HEK293 (cell line): ENCODE results near the gene PCDHGA5.
"Not testable (repeated sequence)": the region's sequence is repeated elsewhere in the genome, so short reads cannot be mapped to it uniquely, and the experiment has no call there.

Experiments used
- CTCF ChIA-PET: fragments of 350-600 bp; formaldehyde crosslinking; extraction: SDS; loops from one replicate; lab custom pipeline; 2021; ENCODE audit warnings: antibody characterized with exemption; lab: Yijun Ruan, JAX
- POLR2A ChIA-PET: fragments of 300-600 bp; formaldehyde crosslinking; extraction: SDS; loops from one replicate; lab custom pipeline; 2020; ENCODE audit warnings: antibody characterized with exemption, inconsistent platforms; lab: Yijun Ruan, JAX
- H3K27ac ChIP-seq: fragments of 200-500 bp; sonication (Bioruptor generic); 2 replicates; pipeline ENCODE4 v1.5.1; 2014; ENCODE audit warnings: low read depth, low read length, control low read depth, inconsistent platforms; ENCODE audit errors: extremely low read depth
- H3K36me3 ChIP-seq, 2 experiments: fragments of 200-500 bp in 1 of 2; sonication (Bioruptor generic) in 1 of 2; 1 replicate in 1 of 2; 2 replicates in 1 of 2; pipeline ENCODE4 v1.5.1; 2014 to 2017; ENCODE audit warnings: inconsistent platforms in 2 of 2, low read length in 2 of 2; ENCODE audit not compliant: control insufficient read depth in 2 of 2, insufficient read depth in 1 of 2
- H3K4me1 ChIP-seq: fragments of 200-500 bp; sonication (Bioruptor generic); 2 replicates; pipeline ENCODE4 v1.5.1; 2014; ENCODE audit warnings: mild to moderate bottlenecking, low read length, inconsistent platforms; ENCODE audit not compliant: control insufficient read depth, insufficient read depth
- H3K4me3 ChIP-seq: 2 replicates; pipeline ENCODE4 v1.5.1; 2011; ENCODE audit warnings: low read depth, mild to moderate bottlenecking, control low read depth, low read length, moderate library complexity
- H3K9me3 ChIP-seq: fragments of 200-500 bp; sonication (Bioruptor generic); 2 replicates; pipeline ENCODE4 v1.5.1; 2014; ENCODE audit warnings: low read depth, low read length, inconsistent platforms; ENCODE audit not compliant: control insufficient read depth, insufficient read depth
- GLIS1 ChIP-seq: fragments of 450-650 bp; formaldehyde crosslinking; IDR thresholded peaks from 2 replicates; pipeline ENCODE4 v1.5.1; 2016; ENCODE audit warnings: missing biosample characterization, missing genetic modification characterization
- HOXC10 ChIP-seq: sonication (generic); formaldehyde crosslinking; IDR thresholded peaks from 2 replicates; pipeline ENCODE4 v1.8.1; 2023; ENCODE audit warnings: mild to moderate bottlenecking, missing genetic modification reagents
- KLF7 ChIP-seq: fragments of 450-650 bp; formaldehyde crosslinking; IDR thresholded peaks from 2 replicates; pipeline ENCODE4 v1.5.1; 2016; ENCODE audit warnings: missing biosample characterization, missing genetic modification characterization, borderline replicate concordance
- PRDM1 ChIP-seq: fragments of 450-650 bp; formaldehyde crosslinking; IDR thresholded peaks from 2 replicates; pipeline ENCODE4; 2016; ENCODE audit warnings: missing biosample characterization, missing genetic modification characterization
- SP2 ChIP-seq: fragments of 450-650 bp; formaldehyde crosslinking; IDR thresholded peaks from 2 replicates; pipeline ENCODE4 v1.5.1; 2016; ENCODE audit warnings: missing biosample characterization, missing genetic modification characterization
- ZBTB1 ChIP-seq: fragments of 450-650 bp; formaldehyde crosslinking; IDR thresholded peaks from 2 replicates; pipeline ENCODE4 v1.5.1; 2016; ENCODE audit warnings: missing biosample characterization, missing genetic modification characterization
- ZBTB17 ChIP-seq: fragments of 450-650 bp; formaldehyde crosslinking; IDR thresholded peaks from 2 replicates; pipeline ENCODE4 v1.5.1; 2016; ENCODE audit warnings: missing biosample characterization, missing genetic modification characterization
- ZBTB8A ChIP-seq: fragments of 450-650 bp; formaldehyde crosslinking; IDR thresholded peaks from 2 replicates; pipeline ENCODE4 v1.5.1; 2016; ENCODE audit warnings: missing biosample characterization, missing genetic modification characterization
- ZFP37 ChIP-seq: fragments of 450-650 bp; formaldehyde crosslinking; IDR thresholded peaks from 2 replicates; pipeline ENCODE4 v1.5.1; 2016; ENCODE audit warnings: missing biosample characterization, missing genetic modification characterization
- ZNF138 ChIP-seq: fragments of 450-650 bp; formaldehyde crosslinking; IDR thresholded peaks from 2 replicates; pipeline ENCODE4 v1.5.1; 2016; ENCODE audit warnings: missing biosample characterization, missing genetic modification characterization, borderline replicate concordance
- ZNF157 ChIP-seq: fragments of 450-650 bp; formaldehyde crosslinking; IDR thresholded peaks from 2 replicates; pipeline ENCODE4 v1.5.1; 2016; ENCODE audit warnings: missing biosample characterization, missing genetic modification characterization
- ZNF2 ChIP-seq: fragments of 450-650 bp; formaldehyde crosslinking; IDR thresholded peaks from 2 replicates; pipeline ENCODE4 v1.5.1; 2016; ENCODE audit warnings: missing biosample characterization, missing genetic modification characterization
- ZNF335 ChIP-seq: fragments of 450-650 bp; formaldehyde crosslinking; conservative IDR thresholded peaks from 2 replicates; pipeline ENCODE4 v1.5.1; 2016; ENCODE audit warnings: missing biosample characterization, missing genetic modification characterization
- ZNF501 ChIP-seq: fragments of 450-650 bp; formaldehyde crosslinking; IDR thresholded peaks from 2 replicates; pipeline ENCODE4 v1.5.1; 2016; ENCODE audit warnings: missing biosample characterization, missing genetic modification characterization
- ZNF521 ChIP-seq: fragments of 450-650 bp; formaldehyde crosslinking; IDR thresholded peaks from 2 replicates; pipeline ENCODE4 v1.5.1; 2017; ENCODE audit warnings: missing biosample characterization, mild to moderate bottlenecking, missing genetic modification characterization
- ZNF610 ChIP-seq: fragments of 450-650 bp; formaldehyde crosslinking; IDR thresholded peaks from 2 replicates; pipeline ENCODE4 v1.5.1; 2016; ENCODE audit warnings: missing biosample characterization, missing genetic modification characterization, borderline replicate concordance
- ZNF654 ChIP-seq: fragments of 450-650 bp; formaldehyde crosslinking; IDR thresholded peaks from 2 replicates; pipeline ENCODE4 v1.5.1; 2016; ENCODE audit warnings: low read depth, missing biosample characterization, missing genetic modification characterization
- ZNF658 ChIP-seq: fragments of 450-650 bp; formaldehyde crosslinking; IDR thresholded peaks from 2 replicates; pipeline ENCODE4; 2016; ENCODE audit warnings: missing biosample characterization, missing genetic modification characterization
- ZNF768 ChIP-seq: fragments of 450-650 bp; formaldehyde crosslinking; IDR thresholded peaks from 2 replicates; pipeline ENCODE4 v1.5.1; 2018; ENCODE audit warnings: missing biosample characterization, mild to moderate bottlenecking, missing genetic modification characterization
- TF ChIP-seq, protein P1 (sequence below): fragments of 450-650 bp; formaldehyde crosslinking; conservative IDR thresholded peaks from 2 replicates; pipeline ENCODE4 v1.5.1; 2016; ENCODE audit warnings: low read depth, missing biosample characterization, missing genetic modification characterization
- TF ChIP-seq, protein P2 (sequence below): fragments of 450-650 bp; formaldehyde crosslinking; IDR thresholded peaks from 2 replicates; pipeline ENCODE4 v1.5.1; 2016; ENCODE audit warnings: missing biosample characterization, missing genetic modification characterization
- TF ChIP-seq, protein P3 (sequence below): fragments of 450-650 bp; formaldehyde crosslinking; IDR thresholded peaks from 2 replicates; pipeline ENCODE4 v1.5.1; 2016; ENCODE audit warnings: missing biosample characterization, missing genetic modification characterization

Gene PCDHGA5

DNA sequence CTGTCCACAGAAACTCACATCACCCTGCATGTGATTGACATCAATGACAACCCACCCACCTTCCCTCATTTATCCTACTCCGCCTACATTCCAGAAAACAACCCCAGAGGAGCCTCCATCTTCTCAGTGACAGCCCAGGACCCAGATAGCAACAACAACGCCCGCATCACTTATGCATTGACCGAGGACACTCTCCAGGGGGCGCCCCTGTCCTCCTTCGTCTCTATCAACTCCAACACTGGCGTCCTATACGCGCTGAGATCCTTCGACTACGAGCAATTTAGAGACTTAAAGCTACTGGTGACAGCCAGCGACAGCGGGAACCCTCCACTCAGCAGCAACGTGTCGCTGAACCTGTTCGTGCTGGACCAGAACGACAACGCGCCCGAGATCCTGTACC lies 18.6 kb upstream of the PCDHGA5 start:
- CTCF ChIA-PET: interaction anchor here (0.6 to 3.3 kb wide), 3 partner anchors 11 to 222 kb away, joined by 5 to 21 read pairs (median 6); no protein-coding TSS in a partner anchor
- Histone ChIP-seq H3K27ac (no peak overlapping the region), H3K4me3 (no peak overlapping the region), H3K4me1 (peaks cover 2% of the 10 kb centered on the region; the same call in 1 of the 2 replicates)
- TF ChIP-seq, protein P1, sequence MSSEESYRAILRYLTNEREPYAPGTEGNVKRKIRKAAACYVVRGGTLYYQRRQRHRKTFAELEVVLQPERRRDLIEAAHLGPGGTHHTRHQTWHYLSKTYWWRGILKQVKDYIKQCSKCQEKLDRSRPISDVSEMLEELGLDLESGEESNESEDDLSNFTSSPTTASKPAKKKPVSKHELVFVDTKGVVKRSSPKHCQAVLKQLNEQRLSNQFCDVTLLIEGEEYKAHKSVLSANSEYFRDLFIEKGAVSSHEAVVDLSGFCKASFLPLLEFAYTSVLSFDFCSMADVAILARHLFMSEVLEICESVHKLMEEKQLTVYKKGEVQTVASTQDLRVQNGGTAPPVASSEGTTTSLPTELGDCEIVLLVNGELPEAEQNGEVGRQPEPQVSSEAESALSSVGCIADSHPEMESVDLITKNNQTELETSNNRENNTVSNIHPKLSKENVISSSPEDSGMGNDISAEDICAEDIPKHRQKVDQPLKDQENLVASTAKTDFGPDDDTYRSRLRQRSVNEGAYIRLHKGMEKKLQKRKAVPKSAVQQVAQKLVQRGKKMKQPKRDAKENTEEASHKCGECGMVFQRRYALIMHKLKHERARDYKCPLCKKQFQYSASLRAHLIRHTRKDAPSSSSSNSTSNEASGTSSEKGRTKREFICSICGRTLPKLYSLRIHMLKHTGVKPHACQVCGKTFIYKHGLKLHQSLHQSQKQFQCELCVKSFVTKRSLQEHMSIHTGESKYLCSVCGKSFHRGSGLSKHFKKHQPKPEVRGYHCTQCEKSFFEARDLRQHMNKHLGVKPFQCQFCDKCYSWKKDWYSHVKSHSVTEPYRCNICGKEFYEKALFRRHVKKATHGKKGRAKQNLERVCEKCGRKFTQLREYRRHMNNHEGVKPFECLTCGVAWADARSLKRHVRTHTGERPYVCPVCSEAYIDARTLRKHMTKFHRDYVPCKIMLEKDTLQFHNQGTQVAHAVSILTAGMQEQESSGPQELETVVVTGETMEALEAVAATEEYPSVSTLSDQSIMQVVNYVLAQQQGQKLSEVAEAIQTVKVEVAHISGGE: no peak
- TF ChIP-seq ZNF521 (tag by site-specific recombination) (no peak), ZNF157 (tag by site-specific recombination) (no peak), ZNF501 (tag by site-specific recombination) (no peak), ZBTB1 (tag by site-specific recombination) (no peak), HOXC10 (CRISPR knock-in tag) (no peak), ZNF658 (tag by site-specific recombination) (no peak), PRDM1 (tag by site-specific recombination) (no peak), ZBTB8A (tag by site-specific recombination) (no peak)
- TF ChIP-seq, all 188 proteins: peak for 0
- H3K36me3 ChIP-seq: no peaks in the 10 kb centered on the region
- POLR2A ChIA-PET: no interaction called here
- no peaks in the 10 kb centered on the region for H3K9me3 ChIP-seq

- H3K27ac ChIP-seq, H3K36me3 ChIP-seq, H3K4me3 ChIP-seq, H3K9me3 ChIP-seq, H3K4me1 ChIP-seq, POLR2A ChIA-PET: not testable (repeated sequence)
- CTCF ChIA-PET: interaction anchor here (0.6 to 1.9 kb wide), 4 partner anchors 27 to 218 kb away, joined by 3 to 12 read pairs (median 6); no protein-coding TSS in a partner anchor
These were observed 17.9 kb upstream of the PCDHGA5 start for GRCh38 chr5:141346017-141346416.

DNA sequence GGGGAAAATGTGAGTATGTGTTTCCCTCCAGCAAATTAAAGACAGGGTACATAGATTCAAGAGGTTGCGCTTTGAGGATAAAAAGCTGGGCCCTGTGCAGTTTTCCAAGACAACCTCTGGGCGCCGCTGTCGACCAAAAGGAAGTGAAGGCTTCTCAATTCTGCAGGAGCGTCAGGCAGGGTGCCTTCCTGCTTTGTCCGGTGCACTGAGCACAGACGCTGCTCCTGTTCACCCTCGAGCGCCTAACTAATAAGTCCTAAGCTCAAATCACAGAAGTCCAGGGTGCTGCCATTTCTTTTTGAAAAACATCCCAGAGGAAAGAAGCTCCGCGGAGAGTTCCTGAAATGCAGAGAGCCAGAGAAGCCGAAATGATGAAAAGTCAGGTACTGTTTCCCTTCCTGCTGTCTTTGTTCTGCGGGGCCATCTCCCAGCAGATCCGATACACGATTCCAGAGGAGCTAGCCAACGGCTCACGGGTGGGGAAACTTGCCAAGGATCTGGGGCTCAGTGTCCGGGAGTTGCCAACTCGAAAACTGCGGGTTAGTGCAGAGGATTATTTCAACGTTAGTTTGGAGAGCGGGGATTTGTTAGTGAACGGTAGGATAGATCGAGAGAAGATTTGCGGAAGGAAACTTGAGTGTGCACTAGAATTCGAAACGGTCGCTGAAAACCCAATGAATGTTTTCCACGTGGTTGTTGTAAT lies 13.9 kb upstream of the PCDHGA5 start, which contains the start of gene PCDHGB1:
TSS of gene PCDHGB1 (plus strand) at position 183 of the 703 bp plus-strand sequence. CDS start at position 345, 162 bp downstream.
- Histone ChIP-seq H3K4me1 (peaks cover 2% of the 10 kb centered on the region; the same call in 1 of the 2 replicates), H3K9me3 (no peaks in the 10 kb centered on the region), H3K4me3 (peak within 1 kb of the TSS; percentile 34), H3K36me3 (no peaks in the 10 kb centered on the region), H3K27ac (no peak within 1 kb of the TSS)
- ChIA-PET POLR2A (interaction anchor here (0.6 to 1.3 kb wide), 3 partner anchors 30 to 214 kb away, joined by 3 to 5 read pairs (median 4); partner anchors contain the start of gene TAF7), CTCF (interaction anchor here (0.5 to 5.6 kb wide), 42 partner anchors 8 to 544 kb away, joined by 3 to 33 read pairs (median 5); partner anchors contain the start of genes PCDHGA1, PCDHGA11, PCDHGA12 and PCDHGA2)
- TF ChIP-seq ZNF610 (tag by site-specific recombination) (peak; percentile 85; the same call in 1 of the 2 replicates), GLIS1 (tag by site-specific recombination) (no peak), ZFP37 (tag by site-specific recombination) (no peak), KLF7 (tag by site-specific recombination) (no peak), ZNF335 (tag by site-specific recombination) (peak; percentile 69), ZNF138 (no peak), SP2 (tag by site-specific recombination) (no peak), ZNF654 (tag by site-specific recombination) (peak; percentile 66), ZNF2 (tag by site-specific recombination) (peak; percentile 67; the same call in 1 of the 2 replicates), ZBTB17 (tag by site-specific recombination) (peak; percentile 8; the same call in 1 of the 2 replicates), ZBTB1 (tag by site-specific recombination) (no peak), ZNF768 (tag by site-specific recombination) (no peak)
- TF ChIP-seq, protein P2, sequence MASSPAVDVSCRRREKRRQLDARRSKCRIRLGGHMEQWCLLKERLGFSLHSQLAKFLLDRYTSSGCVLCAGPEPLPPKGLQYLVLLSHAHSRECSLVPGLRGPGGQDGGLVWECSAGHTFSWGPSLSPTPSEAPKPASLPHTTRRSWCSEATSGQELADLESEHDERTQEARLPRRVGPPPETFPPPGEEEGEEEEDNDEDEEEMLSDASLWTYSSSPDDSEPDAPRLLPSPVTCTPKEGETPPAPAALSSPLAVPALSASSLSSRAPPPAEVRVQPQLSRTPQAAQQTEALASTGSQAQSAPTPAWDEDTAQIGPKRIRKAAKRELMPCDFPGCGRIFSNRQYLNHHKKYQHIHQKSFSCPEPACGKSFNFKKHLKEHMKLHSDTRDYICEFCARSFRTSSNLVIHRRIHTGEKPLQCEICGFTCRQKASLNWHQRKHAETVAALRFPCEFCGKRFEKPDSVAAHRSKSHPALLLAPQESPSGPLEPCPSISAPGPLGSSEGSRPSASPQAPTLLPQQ: no peak
- TF ChIP-seq, protein P3, sequence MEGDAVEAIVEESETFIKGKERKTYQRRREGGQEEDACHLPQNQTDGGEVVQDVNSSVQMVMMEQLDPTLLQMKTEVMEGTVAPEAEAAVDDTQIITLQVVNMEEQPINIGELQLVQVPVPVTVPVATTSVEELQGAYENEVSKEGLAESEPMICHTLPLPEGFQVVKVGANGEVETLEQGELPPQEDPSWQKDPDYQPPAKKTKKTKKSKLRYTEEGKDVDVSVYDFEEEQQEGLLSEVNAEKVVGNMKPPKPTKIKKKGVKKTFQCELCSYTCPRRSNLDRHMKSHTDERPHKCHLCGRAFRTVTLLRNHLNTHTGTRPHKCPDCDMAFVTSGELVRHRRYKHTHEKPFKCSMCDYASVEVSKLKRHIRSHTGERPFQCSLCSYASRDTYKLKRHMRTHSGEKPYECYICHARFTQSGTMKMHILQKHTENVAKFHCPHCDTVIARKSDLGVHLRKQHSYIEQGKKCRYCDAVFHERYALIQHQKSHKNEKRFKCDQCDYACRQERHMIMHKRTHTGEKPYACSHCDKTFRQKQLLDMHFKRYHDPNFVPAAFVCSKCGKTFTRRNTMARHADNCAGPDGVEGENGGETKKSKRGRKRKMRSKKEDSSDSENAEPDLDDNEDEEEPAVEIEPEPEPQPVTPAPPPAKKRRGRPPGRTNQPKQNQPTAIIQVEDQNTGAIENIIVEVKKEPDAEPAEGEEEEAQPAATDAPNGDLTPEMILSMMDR (tag by site-specific recombination): peak; percentile 47; the same call in 1 of the 2 replicates
